ENCODE measurements around the gene SPNS2.

GRCh38 chr17:4534928-4535666 is 36.4 kb downstream of the SPNS2 start:
- TF ChIP-seq BACH2 (CRISPR knock-in tag; IDR thresholded peaks at IDR 0.05; ENCODE audit: borderline replicate concordance) = no peak
- no peak for TF ChIP-seq ZNF70 (CRISPR knock-in tag; IDR thresholded peaks at IDR 0.05)
- TF ChIP-seq CSDC2 (CRISPR knock-in tag; IDR thresholded peaks at IDR 0.05) = no peak
- TF ChIP-seq GLIS3 (CRISPR knock-in tag; IDR thresholded peaks at IDR 0.05) = no peak
- TF ChIP-seq PATZ1 (CRISPR knock-in tag; IDR thresholded peaks at IDR 0.05; ENCODE audit: borderline replicate concordance) = no peak
- TF ChIP-seq ARNTL (CRISPR knock-in tag; IDR thresholded peaks at IDR 0.05; ENCODE audit: borderline replicate concordance, low read depth) = no peak
- no peak for TF ChIP-seq CREB5 (CRISPR knock-in tag; IDR thresholded peaks at IDR 0.05; ENCODE audit: low read depth)
- no peak for TF ChIP-seq TCF4 (CRISPR knock-in tag; IDR thresholded peaks at IDR 0.05; ENCODE audit: borderline replicate concordance)
- TF ChIP-seq ZNF8 (CRISPR knock-in tag; IDR thresholded peaks at IDR 0.05) = no peak
- TF ChIP-seq TOX (CRISPR knock-in tag; IDR thresholded peaks at IDR 0.05; ENCODE audit: borderline replicate concordance) = no peak
- no peak for TF ChIP-seq ZFP30 (CRISPR knock-in tag; IDR thresholded peaks at IDR 0.05)
- no peak for TF ChIP-seq PPARA (CRISPR knock-in tag; IDR thresholded peaks at IDR 0.05; ENCODE audit: borderline replicate concordance)
